Right lobe of liver (tissue), 6 donors: ENCODE results near the gene NOS1. TPM values are rescaled to one million over a fixed set of nuclear protein-coding genes. Genes with fewer than 3 reads are reported as not detected.

Experiments used
- ATAC-seq, 4 donors: fragments of 200-7000 bp; cut with Tn5 transposase; one replicate each; pipeline ENCODE4 v1.9.1; 2020; ENCODE audit warnings: mild to moderate bottlenecking in 4 of 4, moderate library complexity in 4 of 4
- DNase-seq, 3 donors: peaks; one replicate each; pipeline ENCODE4 v3.0.0-alpha.2; 2020
- H3K27ac ChIP-seq, 3 donors: fragments of 200-600 bp; one replicate each; pipeline ENCODE4 v1.8.0; 2022
- H3K27me3 ChIP-seq, 2 donors: fragments of 200-600 bp; one replicate each; pipeline ENCODE4 v1.8.0; 2022
- H3K36me3 ChIP-seq, 4 donors: fragments of 200-600 bp; sonication (generic) in 1 of 4; one replicate each; pipeline versions ENCODE4 v1.5.1 to v1.8.0; 2017 to 2022; ENCODE audit warnings: control low read depth in 1 of 4
- H3K4me1 ChIP-seq, 4 donors: fragments of 200-600 bp; sonication (generic) in 1 of 4; one replicate each; pipeline versions ENCODE4 v1.5.1 to v1.8.0; 2017 to 2022; ENCODE audit warnings: control low read depth in 1 of 4
- H3K4me3 ChIP-seq, 3 donors: fragments of 200-600 bp; one replicate each; pipeline ENCODE4 v1.8.0; 2022
- H3K9me3 ChIP-seq, 4 donors: fragments of 200-600 bp; sonication (generic) in 1 of 4; one replicate each; pipeline versions ENCODE4 v1.5.1 to v1.8.0; 2017 to 2022; ENCODE audit warnings: control low read depth in 1 of 4
- CTCF ChIP-seq, 4 donors: fragments of 200-600 bp in 3 of 4; fragments of 450-650 bp in 1 of 4; IDR thresholded peaks; one replicate each; pipeline versions ENCODE4 v1.5.1 to v1.8.0; 2016 to 2022; ENCODE audit warnings: antibody characterized with exemption in 4 of 4, mild to moderate bottlenecking in 2 of 4
- POLR2A ChIP-seq: fragments of 450-650 bp; IDR thresholded peaks from one replicate; pipeline ENCODE4 v1.6.1; 2017; ENCODE audit warnings: antibody characterized with exemption, mild to moderate bottlenecking
- WGBS: methylation state at CpG from one replicate; pipeline ENCODE4 v1.1.6; 2018; ENCODE audit warnings: low coverage, low lambda C conversion rate; ENCODE audit not compliant: insufficient coverage; ENCODE audit errors: missing lambda C conversion rate; 5-methylcytosine and 5-hydroxymethylcytosine counted together
- intact Hi-C, 2 donors: fragments of 100-400 bp; cut with DNase I; formaldehyde crosslinking; loops; one replicate each; pipeline versions ENCODE4 v1.11.2 to v1.14.1; 2022
- total RNA-seq, 6 experiments: library from RNA; depleted of rRNA in 2 of 6; stranded (reverse); fragments of >200 nt in 2 of 6; fragmentation: NEBNext Ultra II Directional in 3 of 6; extraction: Animal tissue kit (Norgen Biotek cat#: 25700) in 3 of 6; gene quantifications; one replicate each; pipeline versions ENCODE4 v1.1.0 to v1.2.4, GENCODE V29; 2016 to 2023
- donor health status: DM: no; HTN: yes; CAD: no.
- donor health status: DM: no; HTN: no; CAD: no.
- donor health status: DM: no; HTN: no; CAD: no.
- donor health status: DM: no; HTN: yes; CAD: no.
- donor health status: DM: no; HTN: yes; CAD: no.

Gene NOS1
- total RNA-seq, 6 experiments from 2014 or later, result under 0.01 to 0.12 (median 0.05) TPM

GRCh38 chr12:117277875-117278274 is 83.6 kb downstream of the NOS1 start:
- intact Hi-C loops, result no loop called here
- no peak for TF ChIP-seq POLR2A
- no peak for TF ChIP-seq CTCF (IDR thresholded peaks at IDR 0.05)

DNA sequence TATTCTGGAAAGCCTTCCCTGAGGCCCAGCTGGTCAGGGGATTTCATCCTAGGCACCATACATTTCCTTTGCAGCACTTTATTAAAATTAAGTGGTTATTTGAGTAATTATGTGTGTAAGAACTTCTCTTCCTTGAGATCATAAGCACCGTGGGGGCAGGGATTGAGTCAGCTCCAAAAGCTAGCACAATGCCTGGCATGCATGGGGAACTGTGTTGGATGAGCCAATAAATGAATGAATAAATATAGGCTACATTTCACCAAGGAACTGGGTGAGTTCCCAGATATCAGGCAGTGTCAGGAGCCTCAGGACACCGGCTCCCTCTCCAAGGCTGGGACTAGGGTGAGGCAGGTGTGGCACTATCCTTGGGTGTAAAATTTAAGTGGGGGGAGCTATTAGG is 88.3 kb downstream of the NOS1 start:
- H3K4me1 ChIP-seq, result no peaks in the 10 kb centered on the region
- no peak overlapping the region for H3K27ac ChIP-seq
- intact Hi-C loops, result no loop called here
- no peak overlapping the region for H3K4me3 ChIP-seq
- TF ChIP-seq POLR2A (no peak), CTCF (IDR thresholded peaks at IDR 0.05) (no peak)
- H3K36me3 ChIP-seq, result no peaks in the 10 kb centered on the region
- no peak for ATAC-seq
- WGBS, result 54% methylated on average over 2 of the region's 2 CpGs
- no peak for DNase-seq
- H3K27me3 ChIP-seq, result no peaks in the 10 kb centered on the region
- H3K9me3 ChIP-seq, result no peaks in the 10 kb centered on the region

More at GRCh38 chr12:117277875-117278274, 83.6 kb downstream of the NOS1 start:
- Histone ChIP-seq H3K27ac (no peak overlapping the region), H3K4me1 (no peaks in the 10 kb centered on the region), H3K9me3 (no peaks in the 10 kb centered on the region), H3K36me3 (no peaks in the 10 kb centered on the region), H3K4me3 (no peak overlapping the region), H3K27me3 (no peaks in the 10 kb centered on the region)
- 40% methylated on average over 6 of the region's 7 CpGs for WGBS
- no peak for ATAC-seq
- DNase-seq, result no peak

DNA sequence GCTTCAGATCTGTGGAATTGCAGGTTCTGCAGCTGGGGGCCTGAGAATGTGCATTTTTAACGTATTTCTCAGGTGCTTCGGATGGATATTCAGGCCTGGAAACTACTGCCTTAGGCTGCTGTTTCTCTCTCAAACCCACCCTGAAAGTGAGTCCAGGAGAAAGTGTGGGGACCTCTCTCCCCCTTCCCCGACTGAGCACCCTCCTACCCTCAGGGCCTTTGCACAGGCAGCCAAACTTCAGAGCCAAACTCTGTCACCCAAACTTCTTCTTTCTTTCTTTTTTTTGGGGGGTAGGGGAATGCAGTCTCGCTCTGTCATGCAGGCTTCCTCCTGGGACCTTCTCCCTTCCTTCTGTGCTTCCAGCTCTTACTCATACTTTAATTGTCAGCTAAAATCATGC is 88.7 kb downstream of the NOS1 start:
- no peak for TF ChIP-seq POLR2A
- TF ChIP-seq CTCF (IDR thresholded peaks at IDR 0.05), result no peak
- WGBS, result 60% methylated on average over 2 of the region's 4 CpGs
- DNase-seq, result no peak
- H3K4me1 ChIP-seq, result no peaks in the 10 kb centered on the region
- no peaks in the 10 kb centered on the region for H3K9me3 ChIP-seq
- intact Hi-C loops, result no loop called here
- H3K27me3 ChIP-seq, result no peaks in the 10 kb centered on the region
- no peak overlapping the region for H3K27ac ChIP-seq
- no peak for ATAC-seq
- H3K36me3 ChIP-seq, result no peaks in the 10 kb centered on the region
- no peak overlapping the region for H3K4me3 ChIP-seq

- intact Hi-C loops, result no loop called here
- TF ChIP-seq CTCF (IDR thresholded peaks at IDR 0.05) (no peak), POLR2A (no peak)
- ATAC-seq (no peak), DNase-seq (no peak)
- H3K36me3 ChIP-seq, result no peaks in the 10 kb centered on the region
- WGBS, result 36% methylated on average over 3 of the region's 3 CpGs
- no peaks in the 10 kb centered on the region for H3K9me3 ChIP-seq
- H3K27me3 ChIP-seq, result no peaks in the 10 kb centered on the region
- no peak overlapping the region for H3K27ac ChIP-seq
- no peak overlapping the region for H3K4me3 ChIP-seq
- no peaks in the 10 kb centered on the region for H3K4me1 ChIP-seq
These were observed 98.7 kb downstream of the NOS1 start for GRCh38 chr12:117262749-117263148.

- no peaks in the 10 kb centered on the region for H3K4me1 ChIP-seq
- DNase-seq, result no peak
- no peak for ATAC-seq
- no peak overlapping the region for H3K27ac ChIP-seq
- H3K9me3 ChIP-seq, result no peaks in the 10 kb centered on the region
- WGBS, result 70% methylated on average over 2 of the region's 2 CpGs
- intact Hi-C loops, result no loop called here
- H3K4me3 ChIP-seq, result no peak overlapping the region
- no peaks in the 10 kb centered on the region for H3K36me3 ChIP-seq
- H3K27me3 ChIP-seq, result no peaks in the 10 kb centered on the region
- no peak for TF ChIP-seq POLR2A
- TF ChIP-seq CTCF (IDR thresholded peaks at IDR 0.05), result no peak
These were observed 100.2 kb downstream of the NOS1 start for GRCh38 chr12:117261247-117261646.
